SIG-M5 (cell line): ENCODE results near the gene ZNF808.
"Not testable (repeated sequence)": the region's sequence is repeated elsewhere in the genome, so short reads cannot be mapped to it uniquely, and the experiment has no call there.

ENCODE experiments used
- DNase-seq: peaks from one replicate; lab custom pipeline; 2025; lab: John Stamatoyannopoulos, UW

The ZNF808 gene

GRCh38 chr19:52535771-52536447, 8.4 kb downstream of the ZNF808 start:
- no peak for DNase-seq

- DNase-seq = no peak
Observed at GRCh38 chr19:52536448-52536800, 9.0 kb downstream of the ZNF808 start.

GRCh38 chr19:52538815-52539214, 11.3 kb downstream of the ZNF808 start:
- not testable (repeated sequence) for DNase-seq

- not testable (repeated sequence) for DNase-seq
Observed at GRCh38 chr19:52541176-52541575, 13.7 kb downstream of the ZNF808 start.

GRCh38 chr19:52541608-52542007, 14.1 kb downstream of the ZNF808 start:
- no peak for DNase-seq

GRCh38 chr19:52542541-52542940, 15.1 kb downstream of the ZNF808 start:
- not testable (repeated sequence) for DNase-seq

GRCh38 chr19:52542984-52543664, 15.7 kb downstream of the ZNF808 start:
- no peak for DNase-seq

- DNase-seq = no peak
Observed at GRCh38 chr19:52554216-52554971, 26.9 kb downstream of the ZNF808 start.

- DNase-seq = no peak
Observed at GRCh38 chr19:52557231-52557995, 29.9 kb downstream of the ZNF808 start.

GRCh38 chr19:52558732-52559445, 31.4 kb downstream of the ZNF808 start:
- not testable (repeated sequence) for DNase-seq

GRCh38 chr19:52561611-52562010, 34.1 kb downstream of the ZNF808 start:
- DNase-seq = not testable (repeated sequence)

- no peak for DNase-seq
Observed at GRCh38 chr19:52566121-52566520, 38.7 kb downstream of the ZNF808 start.

GRCh38 chr19:52566588-52566987, 39.1 kb downstream of the ZNF808 start:
- DNase-seq = no peak

GRCh38 chr19:52567921-52568320, 40.5 kb downstream of the ZNF808 start:
- DNase-seq = no peak

GRCh38 chr19:52569638-52569999, 42.2 kb downstream of the ZNF808 start:
- DNase-seq = not testable (repeated sequence)

GRCh38 chr19:52570000-52570861, 42.8 kb downstream of the ZNF808 start, which contains the start of gene ZNF701:
Gene ZNF701 (plus strand): TSS chr19:52570287. CDS start chr19:52574148, 3,861 bp downstream.
- no peak for DNase-seq

- DNase-seq = no peak
Observed at GRCh38 chr19:52584736-52585440, 57.4 kb downstream of the ZNF808 start.

- no peak for DNase-seq
Observed at GRCh38 chr19:52585604-52586003, 58.1 kb downstream of the ZNF808 start.

GRCh38 chr19:52590728-52591127, 63.3 kb downstream of the ZNF808 start:
- no peak for DNase-seq

- DNase-seq = no peak
Observed at GRCh38 chr19:52592301-52592700, 64.8 kb downstream of the ZNF808 start.
